DOHH2 (cell line): ENCODE results near the gene LCE3B.

Experiments
- H3F3A ChIP-seq: fragments of 200-600 bp; sonication (generic), shearing (Covaris generic); 2 replicates; pipeline ENCODE4 v1.6.0; 2016; ENCODE audit warnings: antibody characterized with exemption, mild to moderate bottlenecking; ENCODE audit not compliant: control insufficient read depth, insufficient read depth
- H3K27ac ChIP-seq: fragments of 200-600 bp; sonication (generic); 2 replicates; pipeline ENCODE4 v1.5.1; 2014; ENCODE audit warnings: low read depth, mild to moderate bottlenecking, low read length, moderate library complexity
- H3K27me3 ChIP-seq: fragments of 200-600 bp; sonication (generic); 2 replicates; pipeline ENCODE4 v1.6.1; 2014; ENCODE audit warnings: mild to moderate bottlenecking, low read length, mixed read lengths; ENCODE audit not compliant: control insufficient read depth
- H3K36me3 ChIP-seq: fragments of 200-600 bp; sonication (generic); 2 replicates; pipeline ENCODE4 v1.6.1; 2014; ENCODE audit warnings: mild to moderate bottlenecking, low read length, moderate library complexity, mixed read lengths; ENCODE audit not compliant: control insufficient read depth
- H3K4me1 ChIP-seq: fragments of 200-600 bp; sonication (generic); 2 replicates; pipeline ENCODE4 v1.6.1; 2014; ENCODE audit warnings: mild to moderate bottlenecking, low read length, mixed read lengths; ENCODE audit not compliant: control insufficient read depth
- H3K4me2 ChIP-seq: fragments of 200-600 bp; sonication (generic); 2 replicates; pipeline ENCODE4 v1.6.0; 2014; ENCODE audit warnings: mild to moderate bottlenecking, low read length, moderate library complexity
- H3K4me3 ChIP-seq: fragments of 200-600 bp; sonication (generic); 2 replicates; pipeline ENCODE4 v1.5.1; 2014; ENCODE audit warnings: mild to moderate bottlenecking, low read length, mixed read lengths
- H3K79me2 ChIP-seq: fragments of 200-600 bp; sonication (generic); 2 replicates; pipeline ENCODE4 v1.6.1; 2014; ENCODE audit warnings: mild to moderate bottlenecking, low read length, mixed read lengths; ENCODE audit not compliant: control insufficient read depth
- H3K9me2 ChIP-seq: fragments of 200-600 bp; sonication (generic); replicated peaks from 2 replicates; pipeline ENCODE4 v1.6.1; 2014; ENCODE audit warnings: mild to moderate bottlenecking, low read length, mixed read lengths; ENCODE audit not compliant: control insufficient read depth
- H3K9me3 ChIP-seq: fragments of 200-600 bp; sonication (generic); 2 replicates; pipeline ENCODE4 v1.6.1; 2014; ENCODE audit warnings: antibody characterized with exemption, low read length, mixed read lengths; ENCODE audit not compliant: control insufficient read depth, insufficient read depth
- H4K20me1 ChIP-seq: fragments of 200-600 bp; sonication (generic); 2 replicates; pipeline ENCODE4 v1.6.0; 2014; ENCODE audit warnings: low read depth, mild to moderate bottlenecking, antibody characterized with exemption, low read length, moderate library complexity; ENCODE audit not compliant: control insufficient read depth, insufficient read depth
- CTCF ChIP-seq: fragments of 200-600 bp; sonication (generic); IDR thresholded peaks from one replicate; pipeline ENCODE4 v1.5.1; 2014; ENCODE audit warnings: antibody characterized with exemption, mild to moderate bottlenecking, low read depth, low read length; ENCODE audit not compliant: poor library complexity, severe bottlenecking
- EZH2phosphoT487 ChIP-seq: fragments of 200-600 bp; sonication (generic); IDR thresholded peaks from 2 replicates; pipeline ENCODE4 v1.6.1; 2017; ENCODE audit warnings: borderline replicate concordance, mild to moderate bottlenecking, antibody characterized with exemption, low read length, moderate library complexity, mixed read lengths

LCE3B gene

DNA sequence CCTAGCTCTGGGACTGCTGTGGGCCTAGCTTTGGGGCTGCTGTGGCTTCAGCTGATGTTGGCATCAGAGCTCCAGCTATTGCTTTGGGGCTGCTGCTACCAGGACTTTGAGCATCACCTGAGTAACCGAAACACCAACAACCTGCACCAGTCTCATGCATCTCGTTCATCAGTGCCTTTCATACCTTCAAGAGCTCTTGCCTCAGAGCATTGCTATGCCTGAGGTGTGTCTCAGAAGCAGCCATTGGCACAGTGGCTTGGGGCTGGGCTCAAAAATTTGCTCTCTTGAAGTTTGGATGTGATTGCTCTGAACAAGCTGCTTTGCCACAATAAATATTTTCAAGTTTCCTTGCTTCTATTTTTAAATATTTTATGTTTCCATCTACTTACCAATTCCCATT is 42.8 kb downstream of the LCE3B start:
- no peak overlapping the region for H3K27ac ChIP-seq
- no peaks in the 10 kb centered on the region for H3K79me2 ChIP-seq
- no peaks in the 10 kb centered on the region for H3K36me3 ChIP-seq
- H4K20me1 ChIP-seq, result no peaks in the 10 kb centered on the region
- no peak overlapping the region for H3K4me3 ChIP-seq
- H3K27me3 ChIP-seq, result peaks cover 9% of the 10 kb centered on the region
- TF ChIP-seq CTCF (no peak), EZH2phosphoT487 (no peak)
- H3K4me1 ChIP-seq, result no peaks in the 10 kb centered on the region
- no peaks in the 10 kb centered on the region for H3K9me2 ChIP-seq
- H3F3A ChIP-seq, result no peaks in the 10 kb centered on the region
- H3K9me3 ChIP-seq, result no peaks in the 10 kb centered on the region
- no peak overlapping the region for H3K4me2 ChIP-seq

DNA sequence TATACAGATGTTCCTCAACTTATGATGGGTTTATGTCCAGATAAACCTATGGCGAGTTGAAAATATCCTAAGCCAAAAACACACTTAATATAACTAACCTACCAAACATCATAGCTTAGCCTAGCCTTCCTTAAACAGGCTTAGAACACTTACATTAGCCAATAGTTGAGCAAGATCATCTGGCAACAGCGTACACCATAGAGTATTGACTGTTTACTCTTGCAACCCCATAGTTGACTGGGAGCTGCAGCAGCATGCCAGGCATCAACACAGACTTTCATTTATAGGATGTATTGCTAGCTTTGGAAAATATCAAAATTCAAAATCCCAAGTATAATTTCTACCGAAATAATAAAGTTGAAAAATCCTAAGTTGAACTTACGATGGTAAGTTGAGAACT is 44.1 kb downstream of the LCE3B start:
- Histone ChIP-seq H3K27me3 (peaks cover 9% of the 10 kb centered on the region), H3K9me3 (no peaks in the 10 kb centered on the region), H4K20me1 (no peaks in the 10 kb centered on the region), H3K4me2 (no peak overlapping the region), H3K27ac (no peak overlapping the region), H3K4me1 (no peaks in the 10 kb centered on the region), H3K4me3 (no peak overlapping the region), H3K79me2 (no peaks in the 10 kb centered on the region), H3K9me2 (no peaks in the 10 kb centered on the region), H3F3A (no peaks in the 10 kb centered on the region), H3K36me3 (no peaks in the 10 kb centered on the region)
- no peak for TF ChIP-seq CTCF
- no peak for TF ChIP-seq EZH2phosphoT487

- TF ChIP-seq CTCF (no peak), EZH2phosphoT487 (no peak)
- Histone ChIP-seq H3K9me2 (no peaks in the 10 kb centered on the region), H3K4me3 (no peak overlapping the region), H3K4me1 (no peaks in the 10 kb centered on the region), H4K20me1 (no peaks in the 10 kb centered on the region), H3K36me3 (no peaks in the 10 kb centered on the region), H3K4me2 (no peak overlapping the region), H3K9me3 (no peaks in the 10 kb centered on the region), H3K27ac (no peak overlapping the region), H3K79me2 (no peaks in the 10 kb centered on the region), H3F3A (no peaks in the 10 kb centered on the region), H3K27me3 (peaks cover 6% of the 10 kb centered on the region)
These were observed 45.0 kb downstream of the LCE3B start for GRCh38 chr1:152658649-152659048.

- H3F3A ChIP-seq, result no peaks in the 10 kb centered on the region
- no peak for TF ChIP-seq CTCF
- TF ChIP-seq EZH2phosphoT487, result no peak
- no peaks in the 10 kb centered on the region for H3K4me1 ChIP-seq
- H3K4me2 ChIP-seq, result no peak within 1 kb of the TSS
- H3K4me3 ChIP-seq, result no peak within 1 kb of the TSS
- peaks cover 6% of the 10 kb centered on the region for H3K27me3 ChIP-seq
- no peaks in the 10 kb centered on the region for H4K20me1 ChIP-seq
- no peaks in the 10 kb centered on the region for H3K36me3 ChIP-seq
- H3K79me2 ChIP-seq, result no peaks in the 10 kb centered on the region
- H3K27ac ChIP-seq, result no peak within 1 kb of the TSS
- H3K9me2 ChIP-seq, result no peaks in the 10 kb centered on the region
- no peaks in the 10 kb centered on the region for H3K9me3 ChIP-seq
These were observed 49.5 kb downstream of the LCE3B start, which contains the start of gene LCE2D for GRCh38 chr1:152663098-152663497. Gene LCE2D (plus strand): TSS chr1:152663380. CDS start chr1:152664106, 726 bp downstream.
